ENCODE measurements around the gene SERPINA5.
A peak's percentile ranks its signal among the peaks of the same experiment; 100 is the strongest.

Gene SERPINA5, protein sequence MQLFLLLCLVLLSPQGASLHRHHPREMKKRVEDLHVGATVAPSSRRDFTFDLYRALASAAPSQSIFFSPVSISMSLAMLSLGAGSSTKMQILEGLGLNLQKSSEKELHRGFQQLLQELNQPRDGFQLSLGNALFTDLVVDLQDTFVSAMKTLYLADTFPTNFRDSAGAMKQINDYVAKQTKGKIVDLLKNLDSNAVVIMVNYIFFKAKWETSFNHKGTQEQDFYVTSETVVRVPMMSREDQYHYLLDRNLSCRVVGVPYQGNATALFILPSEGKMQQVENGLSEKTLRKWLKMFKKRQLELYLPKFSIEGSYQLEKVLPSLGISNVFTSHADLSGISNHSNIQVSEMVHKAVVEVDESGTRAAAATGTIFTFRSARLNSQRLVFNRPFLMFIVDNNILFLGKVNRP

GRCh38 chr14:94581127-94581999 is at the start of gene SERPINA5:
TSS of gene SERPINA5 (plus strand) at chr14:94581426. CDS start at chr14:94587363, 5,937 bp downstream.
- no peak within 1 kb of the TSS for H3K4me3 ChIP-seq (ENCODE audit: low read depth, low read length)
- TF ChIP-seq, protein P1, sequence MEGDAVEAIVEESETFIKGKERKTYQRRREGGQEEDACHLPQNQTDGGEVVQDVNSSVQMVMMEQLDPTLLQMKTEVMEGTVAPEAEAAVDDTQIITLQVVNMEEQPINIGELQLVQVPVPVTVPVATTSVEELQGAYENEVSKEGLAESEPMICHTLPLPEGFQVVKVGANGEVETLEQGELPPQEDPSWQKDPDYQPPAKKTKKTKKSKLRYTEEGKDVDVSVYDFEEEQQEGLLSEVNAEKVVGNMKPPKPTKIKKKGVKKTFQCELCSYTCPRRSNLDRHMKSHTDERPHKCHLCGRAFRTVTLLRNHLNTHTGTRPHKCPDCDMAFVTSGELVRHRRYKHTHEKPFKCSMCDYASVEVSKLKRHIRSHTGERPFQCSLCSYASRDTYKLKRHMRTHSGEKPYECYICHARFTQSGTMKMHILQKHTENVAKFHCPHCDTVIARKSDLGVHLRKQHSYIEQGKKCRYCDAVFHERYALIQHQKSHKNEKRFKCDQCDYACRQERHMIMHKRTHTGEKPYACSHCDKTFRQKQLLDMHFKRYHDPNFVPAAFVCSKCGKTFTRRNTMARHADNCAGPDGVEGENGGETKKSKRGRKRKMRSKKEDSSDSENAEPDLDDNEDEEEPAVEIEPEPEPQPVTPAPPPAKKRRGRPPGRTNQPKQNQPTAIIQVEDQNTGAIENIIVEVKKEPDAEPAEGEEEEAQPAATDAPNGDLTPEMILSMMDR (IDR thresholded peaks at IDR 0.05; ENCODE audit: low read depth, low read length) = no peak
- no peak for TF ChIP-seq POLR2A (IDR thresholded peaks at IDR 0.05; ENCODE audit: extremely low read depth, insufficient read length)
- no peak for TF ChIP-seq MYC (IDR thresholded peaks at IDR 0.05; ENCODE audit: low read depth, low read length)
- TF ChIP-seq, protein P2, sequence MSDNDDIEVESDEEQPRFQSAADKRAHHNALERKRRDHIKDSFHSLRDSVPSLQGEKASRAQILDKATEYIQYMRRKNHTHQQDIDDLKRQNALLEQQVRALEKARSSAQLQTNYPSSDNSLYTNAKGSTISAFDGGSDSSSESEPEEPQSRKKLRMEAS (IDR thresholded peaks at IDR 0.05; ENCODE audit: low read depth, low read length) = no peak
- peak; percentile 3 for DNase-seq (ENCODE audit: low read depth)

DNA sequence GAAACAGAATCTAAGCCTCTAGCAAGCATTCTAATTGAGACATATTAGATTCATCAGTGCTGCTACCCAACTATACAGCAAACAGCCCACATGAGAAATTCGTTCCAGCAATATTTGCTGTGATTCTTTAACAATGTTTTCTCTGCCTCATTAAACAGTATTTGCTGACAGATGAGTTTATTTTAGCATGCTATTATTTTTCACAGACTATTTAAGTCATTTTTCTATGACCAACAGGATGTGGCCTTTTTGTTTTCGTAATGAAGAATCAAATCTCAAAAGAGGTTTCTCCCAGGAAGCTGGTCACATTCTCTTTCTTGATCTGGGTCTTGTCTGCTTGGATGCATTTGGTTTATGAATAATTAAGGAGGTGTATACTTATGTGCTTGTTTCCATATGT is 48.8 kb upstream of the SERPINA5 start:
- no peak for DNase-seq (ENCODE audit: low read depth)
- no peak overlapping the region for H3K4me3 ChIP-seq (ENCODE audit: low read depth, low read length)
- TF ChIP-seq POLR2A (IDR thresholded peaks at IDR 0.05; ENCODE audit: extremely low read depth, insufficient read length) (no peak), MYC (IDR thresholded peaks at IDR 0.05; ENCODE audit: low read depth, low read length) (no peak)
- TF ChIP-seq, protein P2 (IDR thresholded peaks at IDR 0.05; ENCODE audit: low read depth, low read length) = no peak
- TF ChIP-seq, protein P1 (IDR thresholded peaks at IDR 0.05; ENCODE audit: low read depth, low read length) = no peak

- no peak for DNase-seq (ENCODE audit: low read depth)
- H3K4me3 ChIP-seq (ENCODE audit: low read depth, low read length) = no peak overlapping the region
- TF ChIP-seq MYC (IDR thresholded peaks at IDR 0.05; ENCODE audit: low read depth, low read length) (no peak), POLR2A (IDR thresholded peaks at IDR 0.05; ENCODE audit: extremely low read depth, insufficient read length) (no peak)
- TF ChIP-seq, protein P2 (IDR thresholded peaks at IDR 0.05; ENCODE audit: low read depth, low read length) = no peak
- TF ChIP-seq, protein P1 (IDR thresholded peaks at IDR 0.05; ENCODE audit: low read depth, low read length) = no peak
Observed at GRCh38 chr14:94535506-94535905, 45.7 kb upstream of the SERPINA5 start.

DNA sequence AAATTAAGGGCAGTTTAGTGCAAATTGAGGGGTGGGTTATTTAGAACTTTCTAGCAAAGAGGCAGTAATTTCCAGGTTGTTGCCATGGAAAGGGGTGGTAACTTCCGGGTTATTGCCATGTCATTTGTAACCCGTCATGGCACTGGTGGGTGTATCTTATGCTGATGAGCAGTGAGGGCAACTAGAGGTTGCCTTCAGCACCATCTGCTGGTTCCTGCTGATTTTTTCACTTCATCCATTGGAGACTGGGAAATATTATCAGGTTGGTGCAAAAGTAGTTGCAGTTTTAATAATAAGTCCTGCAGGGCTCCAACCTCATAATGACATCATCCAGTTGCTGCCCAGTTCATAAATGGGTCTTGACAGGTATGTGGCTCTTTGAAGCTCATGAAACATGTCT is 44.4 kb upstream of the SERPINA5 start:
- DNase-seq (ENCODE audit: low read depth) = peak; percentile 45
- TF ChIP-seq, protein P1 (IDR thresholded peaks at IDR 0.05; ENCODE audit: low read depth, low read length) = peak; percentile 17
- no peak for TF ChIP-seq POLR2A (IDR thresholded peaks at IDR 0.05; ENCODE audit: extremely low read depth, insufficient read length)
- no peak overlapping the region for H3K4me3 ChIP-seq (ENCODE audit: low read depth, low read length)

DNA sequence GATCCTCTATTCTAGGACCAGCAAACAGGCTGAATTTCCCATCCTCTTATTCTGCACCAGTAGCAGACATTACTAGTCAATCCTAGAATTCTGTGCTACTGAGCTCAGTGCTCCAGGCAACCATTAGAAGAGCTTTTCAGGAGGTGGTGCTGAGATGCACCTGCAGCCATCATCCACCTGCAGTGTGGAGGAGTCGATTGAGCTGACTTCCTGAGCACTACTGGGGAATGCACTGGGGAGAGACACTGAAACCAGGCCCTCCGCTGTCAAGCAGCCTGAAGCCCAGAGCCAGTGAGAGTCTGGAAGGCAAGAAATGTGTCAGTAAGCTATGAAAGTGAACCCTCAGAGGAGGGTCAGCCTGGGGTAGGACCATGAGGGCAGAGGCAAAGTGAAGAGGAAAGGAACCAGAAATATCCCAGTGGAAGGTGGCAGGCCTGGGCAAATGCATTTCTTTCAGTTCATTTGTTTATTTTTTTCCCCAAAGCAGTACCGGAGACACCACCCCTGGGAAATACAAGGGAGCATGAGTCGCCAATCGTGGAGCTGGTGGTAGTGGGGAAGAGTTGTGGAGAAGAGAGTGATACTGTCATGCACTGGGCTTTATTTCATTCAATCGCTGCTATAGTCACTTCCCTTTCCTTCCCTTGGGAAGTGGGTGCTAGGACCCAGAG is 43.0 kb upstream of the SERPINA5 start:
- no peak overlapping the region for H3K4me3 ChIP-seq (ENCODE audit: low read depth, low read length)
- no peak for DNase-seq (ENCODE audit: low read depth)
- TF ChIP-seq, protein P1 (IDR thresholded peaks at IDR 0.05; ENCODE audit: low read depth, low read length) = no peak
- no peak for TF ChIP-seq MYC (IDR thresholded peaks at IDR 0.05; ENCODE audit: low read depth, low read length)
- TF ChIP-seq POLR2A (IDR thresholded peaks at IDR 0.05; ENCODE audit: extremely low read depth, insufficient read length) = no peak
- TF ChIP-seq, protein P2 (IDR thresholded peaks at IDR 0.05; ENCODE audit: low read depth, low read length) = no peak

Measured in NB4 (cell line).